GM23338 (cell line): ENCODE measurements around the gene DDB1. TPM values are rescaled to one million over a fixed set of nuclear protein-coding genes. Genes with fewer than 3 reads are reported as not detected.
A peak's percentile ranks its signal among the peaks of the same experiment; 100 is the strongest.

Experiments
- ATAC-seq: fragments of 200-7000 bp; cut with Tn5 transposase; 3 replicates; pipeline ENCODE4 v1.9.1; 2020
- DNase-seq: peaks from one replicate; pipeline ENCODE4 v3.0.0-alpha.2; 2015; ENCODE audit warnings: low spot score
- H2AFZ ChIP-seq: fragments of 200-600 bp; sonication (generic); 2 replicates; pipeline ENCODE4 v1.8.0; 2016; ENCODE audit warnings: antibody characterized with exemption, mild to moderate bottlenecking, moderate library complexity
- H3F3A ChIP-seq: fragments of 200-600 bp; sonication (generic); replicated peaks from 2 replicates; pipeline ENCODE4 v1.8.0; 2017; ENCODE audit warnings: antibody characterized with exemption, mixed run types, low read depth
- H3K27ac ChIP-seq: fragments of 200-600 bp; sonication (generic); 2 replicates; pipeline ENCODE4 v1.6.1; 2016; ENCODE audit warnings: low read depth
- H3K27me3 ChIP-seq: fragments of 200-600 bp; sonication (generic); 2 replicates; pipeline ENCODE4 v1.8.0; 2016; ENCODE audit warnings: mild to moderate bottlenecking, mixed run types, moderate library complexity; ENCODE audit not compliant: insufficient read depth
- H3K36me3 ChIP-seq: fragments of 200-600 bp; sonication (generic); 2 replicates; pipeline ENCODE4 v1.8.0; 2016; ENCODE audit warnings: mild to moderate bottlenecking; ENCODE audit not compliant: insufficient read depth
- H3K4me1 ChIP-seq: fragments of 200-600 bp; sonication (generic); 2 replicates; pipeline ENCODE4 v1.8.0; 2016; ENCODE audit warnings: mild to moderate bottlenecking, moderate library complexity; ENCODE audit not compliant: insufficient read depth
- H3K4me2 ChIP-seq: fragments of 200-600 bp; sonication (generic); 2 replicates; pipeline ENCODE4 v1.7.1; 2017; ENCODE audit warnings: mixed run types
- H3K4me3 ChIP-seq: fragments of 200-600 bp; sonication (generic); 2 replicates; pipeline ENCODE4 v1.6.1; 2016; ENCODE audit warnings: mixed run types
- H3K79me2 ChIP-seq: fragments of 200-600 bp; sonication (generic); replicated peaks from 2 replicates; pipeline ENCODE4 v1.8.0; 2017; ENCODE audit warnings: mild to moderate bottlenecking; ENCODE audit not compliant: insufficient read depth
- H3K9me2 ChIP-seq: fragments of 200-600 bp; sonication (generic); 2 replicates; pipeline ENCODE4 v1.8.0; 2017; ENCODE audit not compliant: insufficient read depth
- H4K20me1 ChIP-seq: fragments of 200-600 bp; sonication (generic); replicated peaks from 2 replicates; pipeline ENCODE4 v1.8.0; 2017; ENCODE audit warnings: mild to moderate bottlenecking; ENCODE audit not compliant: insufficient read depth
- H3K27ac Mint-ChIP-seq: 2 replicates; pipeline ENCODE4 v1.8.0; 2020; ENCODE audit warnings: inconsistent platforms, mild to moderate bottlenecking, moderate library complexity, mixed read lengths
- H3K27me3 Mint-ChIP-seq: 3 replicates; pipeline ENCODE4 v1.8.0; 2022; ENCODE audit warnings: low read depth, mild to moderate bottlenecking, moderate library complexity, mixed read lengths, inconsistent platforms; ENCODE audit not compliant: insufficient read depth, poor library complexity
- H3K36me3 Mint-ChIP-seq: 3 replicates; pipeline ENCODE4 v1.8.0; 2021; ENCODE audit warnings: low read depth, mild to moderate bottlenecking, inconsistent platforms, moderate library complexity, mixed read lengths
- H3K4me1 Mint-ChIP-seq: 3 replicates; pipeline ENCODE4 v1.8.0; 2020; ENCODE audit warnings: mild to moderate bottlenecking, inconsistent platforms, mixed read lengths
- H3K4me3 Mint-ChIP-seq: 3 replicates; pipeline ENCODE4 v1.8.0; 2021; ENCODE audit warnings: moderate library complexity, mild to moderate bottlenecking, inconsistent platforms, mixed read lengths
- H3K9me3 Mint-ChIP-seq: 3 replicates; pipeline ENCODE4 v1.8.0; 2020; ENCODE audit warnings: moderate library complexity, mild to moderate bottlenecking, inconsistent platforms, mixed read lengths
- CREB1 ChIP-seq: fragments of 250-450 bp; sonication (Bioruptor Pico); IDR thresholded peaks from 2 replicates; pipeline ENCODE4 v1.5.0; 2020; ENCODE audit warnings: low read depth, mild to moderate bottlenecking, moderate library complexity
- JUNB ChIP-seq: IDR thresholded peaks from one replicate; pipeline ENCODE4 v1.6.1; 2016; ENCODE audit warnings: antibody characterized with exemption; ENCODE audit not compliant: unreplicated experiment
- NANOG ChIP-seq: IDR thresholded peaks from 2 replicates; pipeline ENCODE4 v1.6.1; 2016; ENCODE audit warnings: antibody characterized with exemption, borderline replicate concordance
- POLR2AphosphoS5 ChIP-seq: IDR thresholded peaks from 2 replicates; pipeline ENCODE4 v1.6.1; 2016; ENCODE audit warnings: antibody characterized with exemption, low read depth
- STAT1 ChIP-seq: IDR thresholded peaks from one replicate; pipeline ENCODE4 v1.6.1; 2016; ENCODE audit warnings: antibody characterized with exemption; ENCODE audit not compliant: unreplicated experiment
- ZNF114 ChIP-seq: fragments of 250-450 bp; sonication (Bioruptor Pico); IDR thresholded peaks from 2 replicates; pipeline ENCODE4 v1.5.0; 2020; ENCODE audit warnings: mild to moderate bottlenecking, moderate library complexity
- polyA plus RNA-seq: library from polyadenylated mRNA; unstranded; fragments of >200 nt; fragmentation: Nextera tagmentation; extraction: Ambion mirVana; gene quantifications from 2 replicates; pipeline ENCODE4 v1.2.1, GENCODE V29; 2016
- total RNA-seq: library from RNA; depleted of rRNA; stranded (reverse); fragments of >200 nt; shearing (Covaris generic); gene quantifications from 2 replicates; pipeline ENCODE4 v1.2.3, GENCODE V29; 2014
- TF ChIP-seq, protein P1 (sequence below): fragments of 250-450 bp; sonication (Bioruptor Pico); IDR thresholded peaks from 2 replicates; pipeline ENCODE4 v1.5.0; 2020; ENCODE audit warnings: mild to moderate bottlenecking, moderate library complexity
- TF ChIP-seq, protein P2 (sequence below): IDR thresholded peaks from 2 replicates; pipeline ENCODE4 v1.6.1; 2016; ENCODE audit warnings: antibody characterized with exemption
- TF ChIP-seq, protein P3 (sequence below), 2 experiments: fragments of 200-600 bp in 1 of 2; sonication (generic) in 1 of 2; conservative IDR thresholded peaks; 2 replicates each; pipeline versions ENCODE4 v1.5.1 to v1.6.1; 2016 to 2017; ENCODE audit warnings: antibody characterized with exemption in 2 of 2, low read depth in 2 of 2, mild to moderate bottlenecking in 2 of 2, moderate library complexity in 1 of 2
- TF ChIP-seq, protein P4 (sequence below): IDR thresholded peaks from one replicate; pipeline ENCODE4 v1.6.1; 2018; ENCODE audit warnings: antibody characterized with exemption; ENCODE audit not compliant: unreplicated experiment

DDB1 gene
- total and polyA plus RNA-seq, 2 experiments from 2014 or later: 102 to 282 TPM

DNA sequence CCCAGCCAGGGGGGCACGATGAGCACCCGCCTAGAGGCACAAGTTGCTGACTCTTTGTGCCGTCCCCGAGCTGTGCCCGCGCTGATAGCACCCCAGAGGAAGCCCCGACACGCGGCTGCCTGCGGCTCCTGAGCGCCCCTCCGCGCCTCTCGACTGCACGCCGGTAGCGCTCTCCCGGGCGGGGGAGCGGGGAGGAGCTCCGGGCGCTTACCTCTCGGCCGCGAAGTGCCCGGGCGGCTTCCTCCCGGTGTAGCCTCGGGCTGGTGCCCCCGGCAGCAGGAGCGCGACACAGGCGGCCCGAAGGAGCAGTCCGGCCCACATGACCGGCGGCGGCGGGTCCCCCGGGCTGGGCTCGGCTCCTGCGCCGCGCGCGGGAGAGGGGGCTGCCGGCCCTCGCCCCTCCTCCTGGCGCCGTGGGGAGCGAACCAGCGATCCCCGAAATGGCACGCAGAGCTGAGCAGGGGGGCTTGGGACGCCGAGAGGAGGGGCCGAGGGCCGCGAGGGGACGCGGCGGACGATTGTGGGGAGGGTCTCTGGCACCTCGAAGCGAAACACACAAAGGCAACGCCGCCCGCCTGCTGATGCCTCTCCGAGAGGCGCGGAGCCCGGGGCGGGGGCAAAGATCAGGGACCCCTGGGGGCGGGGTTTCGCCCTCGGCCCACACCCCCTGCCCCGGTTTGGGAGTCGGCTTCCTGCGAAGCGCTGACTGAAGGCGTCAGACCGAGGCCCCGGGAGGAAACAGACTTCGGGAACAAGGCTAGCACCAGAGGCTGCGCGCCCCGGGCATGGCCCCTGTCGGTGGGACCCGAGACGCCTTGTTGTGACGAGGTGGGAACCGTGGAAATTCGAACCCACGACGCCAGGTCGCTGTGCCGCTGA lies 37.9 kb downstream of the DDB1 start, which contains the start of gene VWCE:
VWCE (minus strand) TSS at position 600 of the 879 bp plus-strand sequence; CDS start at position 321, 279 bp downstream.
- H3K36me3 Mint-ChIP-seq: peaks cover 28% of the 10 kb centered on the region
- peak within 1 kb of the TSS; percentile 84 for H2AFZ ChIP-seq

More for the DNA sequence above, 37.9 kb downstream of the DDB1 start, which contains the start of gene VWCE:
- ATAC-seq (peak; percentile 73), DNase-seq (peak; percentile 92)
- Mint-ChIP-seq H3K4me1 (peaks cover 23% of the 10 kb centered on the region), H3K27ac (no peak within 1 kb of the TSS), H3K27me3 (peaks cover 24% of the 10 kb centered on the region), H3K9me3 (no peaks in the 10 kb centered on the region; the same call in 2 of the 3 replicates), H3K4me3 (peak within 1 kb of the TSS; percentile 87)
- H3K36me3 ChIP-seq: peaks cover 5% of the 10 kb centered on the region
- TF ChIP-seq POLR2AphosphoS5: peak; percentile 56
- TF ChIP-seq JUNB: no peak
- no peak for TF ChIP-seq NANOG
- no peak for TF ChIP-seq STAT1
- TF ChIP-seq, protein P1, sequence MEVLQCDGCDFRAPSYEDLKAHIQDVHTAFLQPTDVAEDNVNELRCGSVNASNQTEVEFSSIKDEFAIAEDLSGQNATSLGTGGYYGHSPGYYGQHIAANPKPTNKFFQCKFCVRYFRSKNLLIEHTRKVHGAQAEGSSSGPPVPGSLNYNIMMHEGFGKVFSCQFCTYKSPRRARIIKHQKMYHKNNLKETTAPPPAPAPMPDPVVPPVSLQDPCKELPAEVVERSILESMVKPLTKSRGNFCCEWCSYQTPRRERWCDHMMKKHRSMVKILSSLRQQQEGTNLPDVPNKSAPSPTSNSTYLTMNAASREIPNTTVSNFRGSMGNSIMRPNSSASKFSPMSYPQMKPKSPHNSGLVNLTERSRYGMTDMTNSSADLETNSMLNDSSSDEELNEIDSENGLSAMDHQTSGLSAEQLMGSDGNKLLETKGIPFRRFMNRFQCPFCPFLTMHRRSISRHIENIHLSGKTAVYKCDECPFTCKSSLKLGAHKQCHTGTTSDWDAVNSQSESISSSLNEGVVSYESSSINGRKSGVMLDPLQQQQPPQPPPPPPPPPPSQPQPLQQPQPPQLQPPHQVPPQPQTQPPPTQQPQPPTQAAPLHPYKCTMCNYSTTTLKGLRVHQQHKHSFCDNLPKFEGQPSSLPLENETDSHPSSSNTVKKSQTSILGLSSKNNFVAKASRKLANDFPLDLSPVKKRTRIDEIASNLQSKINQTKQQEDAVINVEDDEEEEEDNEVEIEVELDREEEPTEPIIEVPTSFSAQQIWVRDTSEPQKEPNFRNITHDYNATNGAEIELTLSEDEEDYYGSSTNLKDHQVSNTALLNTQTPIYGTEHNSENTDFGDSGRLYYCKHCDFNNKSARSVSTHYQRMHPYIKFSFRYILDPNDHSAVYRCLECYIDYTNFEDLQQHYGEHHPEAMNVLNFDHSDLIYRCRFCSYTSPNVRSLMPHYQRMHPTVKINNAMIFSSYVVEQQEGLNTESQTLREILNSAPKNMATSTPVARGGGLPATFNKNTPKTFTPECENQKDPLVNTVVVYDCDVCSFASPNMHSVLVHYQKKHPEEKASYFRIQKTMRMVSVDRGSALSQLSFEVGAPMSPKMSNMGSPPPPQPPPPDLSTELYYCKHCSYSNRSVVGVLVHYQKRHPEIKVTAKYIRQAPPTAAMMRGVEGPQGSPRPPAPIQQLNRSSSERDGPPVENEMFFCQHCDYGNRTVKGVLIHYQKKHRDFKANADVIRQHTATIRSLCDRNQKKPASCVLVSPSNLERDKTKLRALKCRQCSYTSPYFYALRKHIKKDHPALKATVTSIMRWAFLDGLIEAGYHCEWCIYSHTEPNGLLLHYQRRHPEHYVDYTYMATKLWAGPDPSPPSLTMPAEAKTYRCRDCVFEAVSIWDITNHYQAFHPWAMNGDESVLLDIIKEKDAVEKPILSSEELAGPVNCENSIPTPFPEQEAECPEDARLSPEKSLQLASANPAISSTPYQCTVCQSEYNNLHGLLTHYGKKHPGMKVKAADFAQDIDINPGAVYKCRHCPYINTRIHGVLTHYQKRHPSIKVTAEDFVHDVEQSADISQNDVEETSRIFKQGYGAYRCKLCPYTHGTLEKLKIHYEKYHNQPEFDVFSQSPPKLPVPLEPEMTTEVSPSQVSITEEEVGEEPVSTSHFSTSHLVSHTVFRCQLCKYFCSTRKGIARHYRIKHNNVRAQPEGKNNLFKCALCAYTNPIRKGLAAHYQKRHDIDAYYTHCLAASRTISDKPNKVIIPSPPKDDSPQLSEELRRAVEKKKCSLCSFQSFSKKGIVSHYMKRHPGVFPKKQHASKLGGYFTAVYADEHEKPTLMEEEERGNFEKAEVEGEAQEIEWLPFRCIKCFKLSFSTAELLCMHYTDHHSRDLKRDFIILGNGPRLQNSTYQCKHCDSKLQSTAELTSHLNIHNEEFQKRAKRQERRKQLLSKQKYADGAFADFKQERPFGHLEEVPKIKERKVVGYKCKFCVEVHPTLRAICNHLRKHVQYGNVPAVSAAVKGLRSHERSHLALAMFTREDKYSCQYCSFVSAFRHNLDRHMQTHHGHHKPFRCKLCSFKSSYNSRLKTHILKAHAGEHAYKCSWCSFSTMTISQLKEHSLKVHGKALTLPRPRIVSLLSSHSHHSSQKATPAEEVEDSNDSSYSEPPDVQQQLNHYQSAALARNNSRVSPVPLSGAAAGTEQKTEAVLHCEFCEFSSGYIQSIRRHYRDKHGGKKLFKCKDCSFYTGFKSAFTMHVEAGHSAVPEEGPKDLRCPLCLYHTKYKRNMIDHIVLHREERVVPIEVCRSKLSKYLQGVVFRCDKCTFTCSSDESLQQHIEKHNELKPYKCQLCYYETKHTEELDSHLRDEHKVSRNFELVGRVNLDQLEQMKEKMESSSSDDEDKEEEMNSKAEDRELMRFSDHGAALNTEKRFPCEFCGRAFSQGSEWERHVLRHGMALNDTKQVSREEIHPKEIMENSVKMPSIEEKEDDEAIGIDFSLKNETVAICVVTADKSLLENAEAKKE: no peak
- TF ChIP-seq, protein P2, sequence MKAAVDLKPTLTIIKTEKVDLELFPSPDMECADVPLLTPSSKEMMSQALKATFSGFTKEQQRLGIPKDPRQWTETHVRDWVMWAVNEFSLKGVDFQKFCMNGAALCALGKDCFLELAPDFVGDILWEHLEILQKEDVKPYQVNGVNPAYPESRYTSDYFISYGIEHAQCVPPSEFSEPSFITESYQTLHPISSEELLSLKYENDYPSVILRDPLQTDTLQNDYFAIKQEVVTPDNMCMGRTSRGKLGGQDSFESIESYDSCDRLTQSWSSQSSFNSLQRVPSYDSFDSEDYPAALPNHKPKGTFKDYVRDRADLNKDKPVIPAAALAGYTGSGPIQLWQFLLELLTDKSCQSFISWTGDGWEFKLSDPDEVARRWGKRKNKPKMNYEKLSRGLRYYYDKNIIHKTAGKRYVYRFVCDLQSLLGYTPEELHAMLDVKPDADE: no peak
- TF ChIP-seq, protein P3, sequence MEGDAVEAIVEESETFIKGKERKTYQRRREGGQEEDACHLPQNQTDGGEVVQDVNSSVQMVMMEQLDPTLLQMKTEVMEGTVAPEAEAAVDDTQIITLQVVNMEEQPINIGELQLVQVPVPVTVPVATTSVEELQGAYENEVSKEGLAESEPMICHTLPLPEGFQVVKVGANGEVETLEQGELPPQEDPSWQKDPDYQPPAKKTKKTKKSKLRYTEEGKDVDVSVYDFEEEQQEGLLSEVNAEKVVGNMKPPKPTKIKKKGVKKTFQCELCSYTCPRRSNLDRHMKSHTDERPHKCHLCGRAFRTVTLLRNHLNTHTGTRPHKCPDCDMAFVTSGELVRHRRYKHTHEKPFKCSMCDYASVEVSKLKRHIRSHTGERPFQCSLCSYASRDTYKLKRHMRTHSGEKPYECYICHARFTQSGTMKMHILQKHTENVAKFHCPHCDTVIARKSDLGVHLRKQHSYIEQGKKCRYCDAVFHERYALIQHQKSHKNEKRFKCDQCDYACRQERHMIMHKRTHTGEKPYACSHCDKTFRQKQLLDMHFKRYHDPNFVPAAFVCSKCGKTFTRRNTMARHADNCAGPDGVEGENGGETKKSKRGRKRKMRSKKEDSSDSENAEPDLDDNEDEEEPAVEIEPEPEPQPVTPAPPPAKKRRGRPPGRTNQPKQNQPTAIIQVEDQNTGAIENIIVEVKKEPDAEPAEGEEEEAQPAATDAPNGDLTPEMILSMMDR (conservative IDR thresholded peaks at IDR 0.05; ENCODE audit: low read depth in 2 of 2): peak in 1 of 2 experiments; percentile 43; a peak in 2 of 4 replicates
- TF ChIP-seq, protein P4, sequence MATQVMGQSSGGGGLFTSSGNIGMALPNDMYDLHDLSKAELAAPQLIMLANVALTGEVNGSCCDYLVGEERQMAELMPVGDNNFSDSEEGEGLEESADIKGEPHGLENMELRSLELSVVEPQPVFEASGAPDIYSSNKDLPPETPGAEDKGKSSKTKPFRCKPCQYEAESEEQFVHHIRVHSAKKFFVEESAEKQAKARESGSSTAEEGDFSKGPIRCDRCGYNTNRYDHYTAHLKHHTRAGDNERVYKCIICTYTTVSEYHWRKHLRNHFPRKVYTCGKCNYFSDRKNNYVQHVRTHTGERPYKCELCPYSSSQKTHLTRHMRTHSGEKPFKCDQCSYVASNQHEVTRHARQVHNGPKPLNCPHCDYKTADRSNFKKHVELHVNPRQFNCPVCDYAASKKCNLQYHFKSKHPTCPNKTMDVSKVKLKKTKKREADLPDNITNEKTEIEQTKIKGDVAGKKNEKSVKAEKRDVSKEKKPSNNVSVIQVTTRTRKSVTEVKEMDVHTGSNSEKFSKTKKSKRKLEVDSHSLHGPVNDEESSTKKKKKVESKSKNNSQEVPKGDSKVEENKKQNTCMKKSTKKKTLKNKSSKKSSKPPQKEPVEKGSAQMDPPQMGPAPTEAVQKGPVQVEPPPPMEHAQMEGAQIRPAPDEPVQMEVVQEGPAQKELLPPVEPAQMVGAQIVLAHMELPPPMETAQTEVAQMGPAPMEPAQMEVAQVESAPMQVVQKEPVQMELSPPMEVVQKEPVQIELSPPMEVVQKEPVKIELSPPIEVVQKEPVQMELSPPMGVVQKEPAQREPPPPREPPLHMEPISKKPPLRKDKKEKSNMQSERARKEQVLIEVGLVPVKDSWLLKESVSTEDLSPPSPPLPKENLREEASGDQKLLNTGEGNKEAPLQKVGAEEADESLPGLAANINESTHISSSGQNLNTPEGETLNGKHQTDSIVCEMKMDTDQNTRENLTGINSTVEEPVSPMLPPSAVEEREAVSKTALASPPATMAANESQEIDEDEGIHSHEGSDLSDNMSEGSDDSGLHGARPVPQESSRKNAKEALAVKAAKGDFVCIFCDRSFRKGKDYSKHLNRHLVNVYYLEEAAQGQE: no peak
- no peak for TF ChIP-seq ZNF114 (CRISPR knock-in tag)
- TF ChIP-seq CREB1 (CRISPR knock-in tag): peak; percentile 49; the same call in 1 of the 2 replicates
- H3F3A ChIP-seq: peaks cover 9% of the 10 kb centered on the region
- peaks cover 9% of the 10 kb centered on the region for H3K4me1 ChIP-seq
- H3K27ac ChIP-seq: peak within 1 kb of the TSS; percentile 87
- peak within 1 kb of the TSS; percentile 93 for H3K4me2 ChIP-seq
- H3K9me2 ChIP-seq: no peaks in the 10 kb centered on the region
- peak within 1 kb of the TSS; percentile 86 for H3K4me3 ChIP-seq
- H3K79me2 ChIP-seq: peaks cover 19% of the 10 kb centered on the region
- H3K27me3 ChIP-seq: peaks cover 11% of the 10 kb centered on the region
- H4K20me1 ChIP-seq: peaks cover 6% of the 10 kb centered on the region; the same call in 1 of the 2 replicates
